Activated naive CD4-positive, alpha-beta T cell (primary cell): ENCODE measurements around the gene KDM1B.

Experiments used
- DNase-seq, 4 experiments: peaks; one replicate each; lab custom pipeline; 2025; lab: John Stamatoyannopoulos, UW

Gene KDM1B, protein sequence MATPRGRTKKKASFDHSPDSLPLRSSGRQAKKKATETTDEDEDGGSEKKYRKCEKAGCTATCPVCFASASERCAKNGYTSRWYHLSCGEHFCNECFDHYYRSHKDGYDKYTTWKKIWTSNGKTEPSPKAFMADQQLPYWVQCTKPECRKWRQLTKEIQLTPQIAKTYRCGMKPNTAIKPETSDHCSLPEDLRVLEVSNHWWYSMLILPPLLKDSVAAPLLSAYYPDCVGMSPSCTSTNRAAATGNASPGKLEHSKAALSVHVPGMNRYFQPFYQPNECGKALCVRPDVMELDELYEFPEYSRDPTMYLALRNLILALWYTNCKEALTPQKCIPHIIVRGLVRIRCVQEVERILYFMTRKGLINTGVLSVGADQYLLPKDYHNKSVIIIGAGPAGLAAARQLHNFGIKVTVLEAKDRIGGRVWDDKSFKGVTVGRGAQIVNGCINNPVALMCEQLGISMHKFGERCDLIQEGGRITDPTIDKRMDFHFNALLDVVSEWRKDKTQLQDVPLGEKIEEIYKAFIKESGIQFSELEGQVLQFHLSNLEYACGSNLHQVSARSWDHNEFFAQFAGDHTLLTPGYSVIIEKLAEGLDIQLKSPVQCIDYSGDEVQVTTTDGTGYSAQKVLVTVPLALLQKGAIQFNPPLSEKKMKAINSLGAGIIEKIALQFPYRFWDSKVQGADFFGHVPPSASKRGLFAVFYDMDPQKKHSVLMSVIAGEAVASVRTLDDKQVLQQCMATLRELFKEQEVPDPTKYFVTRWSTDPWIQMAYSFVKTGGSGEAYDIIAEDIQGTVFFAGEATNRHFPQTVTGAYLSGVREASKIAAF

DNA sequence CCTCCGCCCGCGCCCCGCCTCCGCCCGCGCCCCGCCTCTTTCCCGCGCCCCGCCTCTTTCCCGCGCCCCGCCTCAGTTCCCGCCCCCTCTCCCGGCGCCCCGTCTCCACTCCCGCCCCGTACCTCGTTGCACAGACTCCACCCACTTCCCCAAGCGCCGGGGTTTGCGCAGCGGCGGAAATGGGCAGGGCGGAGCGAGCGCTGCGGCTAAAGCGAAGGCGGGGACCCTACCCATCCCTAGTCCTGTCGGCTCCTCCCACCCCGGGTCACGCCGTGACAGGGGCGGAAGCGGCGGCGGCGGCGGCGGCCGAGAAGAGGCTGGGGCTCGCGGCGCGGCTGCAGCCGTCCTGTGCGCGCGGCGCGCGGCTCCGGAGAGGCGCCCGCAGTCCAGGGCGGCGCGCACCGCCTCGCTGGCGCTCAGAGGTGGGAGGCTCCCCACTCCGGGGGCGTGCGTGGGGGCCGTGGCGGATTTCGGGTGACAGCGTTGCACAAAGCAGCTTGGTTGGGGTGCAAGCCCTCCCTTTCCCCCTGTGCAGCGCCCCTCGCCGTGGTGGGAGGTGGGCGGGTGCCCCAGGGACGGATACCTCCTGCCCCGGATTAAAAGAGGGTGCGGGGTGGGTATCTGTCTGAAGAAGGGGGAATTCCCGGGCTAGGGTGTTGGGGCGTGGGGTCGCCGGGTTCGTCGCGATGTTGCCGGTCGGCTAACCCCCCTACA is at the start of gene KDM1B:
TSS of gene KDM1B (plus strand) at position 273 of the 714 bp plus-strand sequence. CDS start 4,474 bp downstream, outside the sequence.
- peak; percentile 96 to 99 (median 97) for DNase-seq

DNA sequence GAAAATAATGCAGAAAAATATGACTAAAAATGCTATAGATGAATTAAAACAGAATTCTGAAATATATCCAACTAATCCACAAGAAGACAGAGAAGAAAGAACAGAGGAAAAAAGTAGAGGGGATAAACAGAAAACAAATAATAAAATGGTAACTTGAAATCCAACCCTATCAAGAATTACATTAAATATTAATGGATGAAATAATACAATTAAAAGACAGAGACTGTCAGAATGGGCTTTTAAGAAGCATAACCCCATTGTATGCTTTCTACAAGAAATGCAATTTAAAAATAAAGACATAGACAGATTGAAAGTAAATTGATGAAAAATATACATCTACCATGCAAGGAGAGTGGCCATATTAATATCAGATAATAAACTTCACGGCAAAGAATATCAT is 48.2 kb upstream of the KDM1B start:
- no peak for DNase-seq

DNA sequence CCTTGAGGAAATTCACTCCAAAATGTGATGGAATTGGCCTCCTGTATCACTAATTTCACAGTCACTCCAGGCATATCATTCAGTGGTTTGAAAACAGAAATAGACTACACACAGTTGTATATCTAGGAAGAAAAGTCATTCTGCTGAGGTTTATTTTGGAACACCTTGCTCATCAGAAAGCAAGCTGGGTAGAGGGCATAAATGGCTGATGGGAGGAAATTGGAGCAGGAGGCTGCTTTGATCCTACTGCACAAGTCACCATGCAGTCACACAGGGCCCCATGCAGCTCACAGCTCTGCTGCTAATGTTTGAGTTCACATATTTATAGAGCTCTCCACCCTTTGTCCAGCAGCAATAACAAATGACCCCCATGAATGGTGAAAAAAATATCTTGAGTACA is 45.1 kb upstream of the KDM1B start:
- DNase-seq, result no peak

DNA sequence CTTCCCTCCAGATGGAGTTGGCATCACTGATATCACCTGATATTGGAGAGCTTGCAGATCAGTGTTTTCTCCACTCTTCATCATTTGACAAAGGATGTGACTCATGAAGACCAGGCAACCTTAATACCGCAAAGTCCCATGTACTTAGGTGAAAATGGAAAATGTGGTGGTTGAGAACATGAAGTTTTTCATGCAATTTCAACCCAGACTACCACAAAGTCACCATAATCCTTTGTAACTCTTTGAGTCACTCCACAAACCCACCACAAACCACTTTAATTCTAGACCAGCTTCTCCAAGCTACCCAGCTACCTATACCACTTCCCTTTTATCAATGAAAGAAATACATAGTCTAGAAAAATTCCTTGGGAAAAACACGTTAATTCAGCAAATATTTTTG is 39.9 kb upstream of the KDM1B start:
- DNase-seq, result no peak

DNA sequence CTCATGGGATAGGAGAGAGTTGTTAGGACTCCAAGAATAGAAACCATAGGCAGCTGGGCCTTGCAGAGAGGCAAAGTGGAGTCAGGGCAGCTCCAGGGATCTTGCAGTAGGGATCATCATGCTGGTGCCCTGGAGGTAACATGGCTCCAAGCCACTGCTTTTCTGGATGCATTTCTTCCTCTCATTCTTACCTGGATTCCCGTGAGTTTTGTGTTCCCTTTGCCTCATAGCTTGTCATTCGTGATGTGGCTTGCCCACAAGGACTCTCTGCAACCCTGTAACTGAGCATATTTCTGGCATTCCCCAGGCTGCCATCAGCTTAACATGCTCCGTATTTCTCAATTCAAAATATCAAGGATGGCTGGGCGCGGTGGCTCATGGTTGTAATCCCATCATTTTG is 38.1 kb upstream of the KDM1B start:
- no peak for DNase-seq

DNA sequence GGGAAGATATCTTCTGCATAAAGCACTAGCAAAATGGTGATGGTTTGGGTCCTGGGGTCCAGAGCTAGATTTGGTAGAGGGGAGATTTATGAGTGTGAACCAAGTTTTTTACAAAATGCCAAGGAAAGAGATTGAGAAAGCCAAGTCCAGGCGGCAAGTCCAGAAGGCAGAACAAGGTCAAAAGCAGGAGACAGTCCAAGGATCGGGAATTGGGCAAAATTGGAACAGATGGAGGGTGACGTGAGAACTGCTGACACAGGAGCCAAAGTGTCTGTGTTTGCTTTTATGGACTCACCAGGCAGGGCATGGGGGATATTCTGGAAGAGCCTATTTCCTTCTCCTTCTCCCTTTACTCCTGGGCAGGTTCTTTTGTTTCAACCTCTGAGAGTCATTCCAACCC is 36.9 kb upstream of the KDM1B start:
- DNase-seq, result no peak

DNA sequence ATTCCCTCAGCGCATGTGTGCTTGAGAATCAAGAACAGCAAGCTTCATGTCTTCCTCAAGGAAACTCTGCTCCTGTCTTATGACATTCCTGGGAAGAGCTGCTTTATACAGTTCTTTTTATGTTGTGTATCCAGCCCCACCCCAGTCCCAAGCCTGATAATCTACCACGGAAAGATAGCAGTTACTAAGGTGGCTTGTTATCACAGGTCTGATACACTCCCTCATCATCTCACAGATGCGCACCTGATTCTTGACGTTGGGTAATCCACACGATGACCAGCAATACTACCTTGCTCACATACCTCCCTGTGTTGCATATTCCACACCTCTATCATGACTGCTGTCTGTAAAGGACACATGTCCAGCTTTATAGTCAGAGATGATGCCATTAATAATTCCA is 36.0 kb upstream of the KDM1B start:
- no peak for DNase-seq

DNA sequence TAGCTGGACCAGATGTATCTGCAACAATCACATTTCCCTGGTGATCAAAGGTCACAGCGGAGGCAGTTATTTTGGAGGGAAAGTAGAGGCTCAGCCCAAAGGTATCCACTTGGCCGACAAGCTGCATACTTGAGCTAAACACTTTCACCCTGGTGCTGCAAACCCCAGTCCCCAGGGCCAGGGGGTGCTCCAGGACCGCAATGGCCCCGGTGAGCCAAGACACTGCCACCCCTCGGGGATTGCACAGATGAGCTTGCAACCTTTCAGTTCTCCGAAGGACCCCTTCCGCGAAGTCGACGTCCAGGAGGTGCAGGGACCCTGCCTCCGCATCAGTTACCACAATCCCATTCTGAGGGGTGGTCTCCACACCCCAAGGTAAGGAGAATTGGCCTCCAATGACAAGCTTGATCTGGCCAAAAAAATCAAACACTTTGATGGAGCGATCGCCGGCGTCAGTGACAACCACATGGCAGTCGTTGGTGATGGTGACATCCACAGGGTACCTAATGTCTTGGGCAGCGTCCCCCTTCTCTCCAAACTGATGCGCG is 33.6 kb upstream of the KDM1B start:
- DNase-seq, result no peak

DNA sequence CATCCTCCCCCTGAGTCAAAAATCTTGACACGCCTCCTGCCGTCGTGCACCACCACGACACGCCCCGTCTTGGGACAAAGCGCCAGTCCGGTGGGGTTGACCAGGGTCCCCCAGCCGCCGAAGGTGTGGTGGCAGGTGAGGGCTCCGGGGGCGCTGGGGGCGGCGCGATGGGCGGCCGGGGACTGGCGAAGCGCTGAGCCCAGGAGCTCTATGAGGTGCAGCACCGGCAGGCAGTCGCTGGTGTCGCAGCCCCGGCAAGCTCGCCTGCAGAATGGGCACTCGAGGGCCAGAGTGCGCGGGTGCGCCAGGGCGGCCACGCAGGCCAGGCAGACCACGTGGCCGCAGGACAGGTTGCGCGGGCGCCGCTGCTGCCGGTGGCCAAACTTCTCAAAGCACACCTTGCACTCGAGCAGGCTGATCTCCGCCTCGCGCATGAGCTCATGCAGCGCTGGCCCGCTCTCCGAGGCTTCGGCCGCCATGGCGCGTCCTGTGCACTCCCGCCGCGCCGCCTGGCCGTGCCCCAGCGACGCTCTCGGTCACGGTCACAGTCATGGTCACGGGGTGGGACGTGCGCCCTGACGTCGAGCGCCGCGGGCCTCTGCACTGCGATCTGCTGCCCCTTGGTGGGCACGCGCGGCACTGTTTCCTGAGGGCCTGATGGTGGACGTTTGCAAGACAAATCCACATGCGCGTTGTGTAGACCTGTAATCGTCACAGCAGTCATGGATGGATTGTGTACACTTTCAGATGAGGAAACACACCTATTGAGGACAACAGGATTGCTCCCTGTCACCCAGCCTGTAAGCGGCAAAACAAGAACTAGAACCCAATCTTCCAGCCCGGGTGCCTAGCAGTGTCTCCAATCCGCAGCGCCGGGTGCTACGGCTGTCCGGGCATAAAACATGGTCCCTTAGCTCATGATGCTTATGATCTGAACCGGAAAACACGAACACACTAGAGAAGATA is 32.8 kb upstream of the KDM1B start, which contains the start of gene NHLRC1:
TSS of gene NHLRC1 (minus strand) at position 550 of the 966 bp plus-strand sequence. CDS start at position 479, 71 bp downstream.
- peak; percentile 33 to 66 (median 42) for DNase-seq

DNA sequence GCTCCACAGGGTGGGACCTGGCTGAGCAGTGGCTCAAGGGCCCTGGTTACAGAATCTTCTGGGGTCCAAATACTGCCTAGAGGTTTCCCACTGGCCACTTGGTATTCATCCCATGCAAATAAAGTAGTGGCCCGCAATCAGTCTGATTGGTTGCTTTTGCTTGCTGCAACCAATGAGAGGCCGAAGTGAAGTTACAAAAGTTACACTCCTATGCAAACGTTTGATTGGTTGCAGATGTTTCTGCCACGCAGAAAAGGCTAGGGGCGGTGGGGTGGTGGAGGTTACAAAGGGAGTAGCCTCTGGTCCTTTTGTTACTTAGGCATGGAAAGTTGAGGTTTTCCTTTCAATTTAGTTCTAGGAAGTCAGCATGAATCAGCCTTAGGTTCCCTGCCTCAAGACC is 29.1 kb upstream of the KDM1B start:
- DNase-seq, result no peak

DNA sequence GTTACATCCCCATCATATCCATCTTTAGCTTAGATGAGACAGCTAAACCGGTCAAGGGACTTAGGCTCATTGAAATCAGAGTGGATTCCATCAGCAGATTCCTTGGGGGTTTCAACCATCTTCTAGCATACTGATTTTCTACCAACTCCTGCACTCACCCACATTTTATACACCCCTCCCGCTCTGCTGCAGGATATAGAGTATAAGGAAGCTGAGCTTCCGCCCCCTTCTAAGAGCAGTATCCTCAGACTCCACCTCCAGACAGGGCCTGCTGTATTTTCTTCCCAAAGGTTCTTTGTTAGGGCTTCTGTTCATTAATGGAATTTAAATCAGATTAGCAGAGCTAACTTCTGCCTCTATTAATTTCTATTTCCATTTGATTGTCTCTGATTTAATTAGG is 22.9 kb upstream of the KDM1B start:
- no peak for DNase-seq

DNA sequence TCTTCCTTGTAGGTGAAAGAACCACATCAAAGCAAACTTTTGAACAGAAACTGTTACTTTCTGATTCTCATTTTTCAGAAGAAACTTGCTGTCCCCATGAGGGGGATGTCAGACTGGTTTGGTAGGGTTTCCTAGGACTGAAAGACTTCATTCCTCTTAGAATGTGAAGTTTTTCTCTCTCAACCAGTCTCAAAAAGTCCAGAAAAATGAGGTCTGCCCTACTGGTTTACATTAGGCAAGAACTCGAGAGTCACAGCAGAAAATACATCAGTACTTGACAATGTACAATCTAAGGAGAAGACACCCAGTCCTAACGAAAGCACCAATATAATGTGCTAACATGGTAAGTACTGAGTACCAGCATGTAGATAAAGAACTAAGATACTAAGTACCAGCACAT is 20.1 kb upstream of the KDM1B start:
- no peak for DNase-seq

DNA sequence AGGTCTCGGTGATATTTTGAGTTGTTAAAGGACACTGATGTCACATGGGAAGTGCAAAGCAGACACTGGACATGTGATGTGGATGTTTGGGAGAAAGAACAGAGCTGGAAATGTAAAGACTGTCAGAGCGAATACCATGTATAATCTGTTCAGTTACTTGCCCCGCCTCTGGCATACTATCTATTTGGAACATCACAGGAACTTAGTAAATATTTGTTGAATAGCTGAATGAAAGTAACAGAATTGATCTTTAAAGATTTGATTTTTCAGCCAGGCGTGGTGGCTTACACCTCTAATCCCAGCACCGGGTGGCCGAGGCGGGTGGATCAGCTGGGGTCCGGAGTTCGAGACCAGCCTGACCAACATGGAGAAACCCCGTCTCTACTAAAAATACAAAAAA is 19.0 kb upstream of the KDM1B start:
- DNase-seq, result no peak

DNA sequence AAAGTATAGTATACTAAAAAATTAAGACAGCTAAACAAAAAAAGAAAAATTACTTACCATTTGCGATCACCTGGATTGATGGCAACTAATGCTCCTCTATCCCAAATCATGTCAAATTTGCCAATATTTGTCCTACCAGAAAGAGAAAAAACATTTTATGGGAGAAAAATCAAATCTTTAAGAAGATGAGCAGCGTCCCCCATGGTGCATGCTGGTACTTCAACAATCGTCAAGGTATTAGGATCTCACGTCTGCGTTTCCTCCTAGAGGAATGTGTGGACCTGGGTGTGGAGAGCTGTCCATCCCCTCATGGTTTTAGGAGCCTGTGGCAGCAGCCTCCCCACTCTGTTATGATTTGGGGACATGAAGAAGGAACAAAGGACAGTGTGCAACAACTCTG is 16.3 kb upstream of the KDM1B start:
- DNase-seq, result no peak

DNA sequence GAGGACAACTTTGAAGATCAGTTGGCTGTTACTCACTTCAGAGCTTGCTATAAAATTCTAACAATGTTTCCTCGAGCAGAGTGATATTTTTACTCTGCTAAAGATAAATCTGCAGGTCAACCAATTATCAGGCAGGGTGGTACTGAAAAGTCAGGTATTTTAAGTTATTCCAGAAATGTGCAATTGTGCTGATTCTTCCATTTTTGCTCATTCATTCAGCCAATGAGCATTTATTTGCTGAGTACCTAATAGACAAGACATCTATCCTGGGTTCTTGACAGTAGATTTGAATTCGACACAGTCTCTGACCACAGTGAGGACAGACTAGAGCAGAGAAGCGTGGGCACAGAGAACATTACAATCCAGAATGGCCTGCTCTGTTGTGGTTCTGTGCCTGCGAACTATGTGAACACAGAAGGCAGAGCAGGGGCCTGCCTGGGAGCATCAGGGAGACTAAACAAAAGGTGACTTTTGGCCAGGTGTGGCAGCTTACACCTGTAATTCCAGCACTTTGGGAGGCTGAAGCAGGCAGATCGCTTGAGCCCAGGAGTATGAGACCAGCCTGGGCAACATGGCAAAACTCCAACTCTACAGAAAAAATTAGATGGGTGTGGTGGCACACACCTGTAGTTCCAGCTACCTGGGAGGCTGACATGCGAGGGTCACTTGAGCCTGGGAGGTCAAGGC is 15.1 kb upstream of the KDM1B start:
- no peak for DNase-seq

DNA sequence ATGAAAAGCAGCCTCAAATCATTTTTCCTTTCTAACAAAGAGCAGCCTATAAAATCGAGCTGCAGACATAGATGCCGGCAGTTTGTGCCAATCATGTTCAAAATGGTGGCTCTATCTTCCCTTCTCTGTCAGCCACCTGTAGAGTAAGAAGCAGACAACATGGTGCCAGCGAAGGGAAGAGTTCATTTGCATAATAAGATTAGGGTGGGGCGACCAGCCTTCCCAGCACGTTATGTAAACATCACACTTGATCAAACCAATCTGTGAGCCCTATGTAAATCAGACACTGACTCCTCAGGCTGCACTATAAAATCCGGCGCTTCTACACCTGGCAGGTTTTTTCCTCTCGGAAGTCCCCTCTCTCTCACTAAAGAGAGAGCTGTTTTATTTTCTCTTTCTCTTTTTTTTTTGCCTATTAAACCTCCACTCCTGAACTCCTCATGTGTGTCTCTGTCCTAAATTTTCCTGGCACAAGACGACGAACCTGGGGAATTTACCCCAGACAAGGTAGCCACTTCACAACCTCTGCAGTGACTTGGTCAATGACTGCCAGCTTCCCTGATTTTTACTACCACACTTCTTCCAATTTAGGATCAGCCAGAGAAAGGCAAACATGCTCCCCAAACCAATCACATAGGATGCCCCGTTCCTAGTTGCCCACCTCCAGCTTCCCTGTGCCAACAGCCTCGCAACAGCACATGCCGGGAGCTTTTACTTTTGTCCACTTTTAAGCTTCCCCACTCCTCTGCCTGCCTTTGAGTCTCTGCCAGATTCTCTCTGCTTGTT is 13.2 kb upstream of the KDM1B start:
- no peak for DNase-seq

DNA sequence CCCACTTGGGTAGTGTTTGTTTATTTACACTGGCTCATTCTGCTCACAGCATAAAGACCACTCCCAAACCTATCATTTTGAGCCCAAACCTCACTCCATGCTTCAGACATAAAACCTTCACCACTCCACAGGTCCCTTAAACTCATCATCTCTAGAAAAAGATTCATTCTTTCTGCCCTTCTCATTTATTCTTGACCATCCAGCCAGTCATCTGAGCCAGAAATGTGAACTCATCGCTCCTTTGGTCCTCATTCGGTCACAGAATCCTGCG is 12.7 kb upstream of the KDM1B start:
- DNase-seq, result no peak

DNA sequence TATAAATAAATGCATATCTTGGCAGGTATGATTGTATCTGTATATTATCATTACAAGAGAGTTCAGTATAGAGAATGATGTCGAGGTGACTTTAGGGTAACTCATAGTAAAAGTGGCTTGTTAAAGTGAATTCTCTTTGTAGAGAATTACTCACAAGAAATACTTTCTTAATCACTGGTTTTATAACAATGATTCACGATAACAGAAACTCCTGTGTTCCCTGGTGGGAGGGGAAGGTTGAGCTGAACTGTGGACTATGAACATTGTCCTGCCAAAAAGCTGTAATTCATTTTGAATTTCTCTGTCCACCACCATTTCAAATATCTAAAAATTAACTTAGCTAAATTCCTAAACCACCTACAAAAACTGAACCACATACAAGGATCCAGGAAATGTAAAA is 8.1 kb upstream of the KDM1B start:
- no peak for DNase-seq

DNA sequence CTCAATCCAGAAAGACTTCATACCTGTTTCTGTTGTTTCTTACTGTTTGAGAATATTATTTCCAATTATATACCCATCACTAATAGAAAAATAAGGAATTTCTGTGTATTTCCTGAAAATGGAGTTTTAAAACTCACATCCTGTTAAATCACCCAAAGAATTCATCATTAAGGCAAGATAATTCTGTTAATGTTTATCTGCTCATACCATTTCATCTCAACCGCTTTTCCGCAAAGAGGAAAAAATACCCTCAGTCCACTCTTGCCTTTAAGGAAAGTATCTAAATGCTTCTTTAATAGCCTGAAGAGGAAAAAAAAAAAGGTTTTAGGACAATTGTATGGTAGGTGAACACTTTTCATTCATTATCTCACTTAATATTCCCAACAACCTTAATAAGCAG is 7.6 kb upstream of the KDM1B start:
- no peak for DNase-seq
